HUDEP-2 (cell line): Measurements from ENCODE around the gene HLA-DMB.
A peak's percentile ranks its signal among the peaks of the same experiment; 100 is the strongest.

Experiments used
- DNase-seq, 76 experiments: peaks; one replicate each; lab custom pipeline; 2025; ENCODE audit not compliant: unreplicated experiment in 76 of 76; lab: John Stamatoyannopoulos, UW

HLA-DMB gene

DNA sequence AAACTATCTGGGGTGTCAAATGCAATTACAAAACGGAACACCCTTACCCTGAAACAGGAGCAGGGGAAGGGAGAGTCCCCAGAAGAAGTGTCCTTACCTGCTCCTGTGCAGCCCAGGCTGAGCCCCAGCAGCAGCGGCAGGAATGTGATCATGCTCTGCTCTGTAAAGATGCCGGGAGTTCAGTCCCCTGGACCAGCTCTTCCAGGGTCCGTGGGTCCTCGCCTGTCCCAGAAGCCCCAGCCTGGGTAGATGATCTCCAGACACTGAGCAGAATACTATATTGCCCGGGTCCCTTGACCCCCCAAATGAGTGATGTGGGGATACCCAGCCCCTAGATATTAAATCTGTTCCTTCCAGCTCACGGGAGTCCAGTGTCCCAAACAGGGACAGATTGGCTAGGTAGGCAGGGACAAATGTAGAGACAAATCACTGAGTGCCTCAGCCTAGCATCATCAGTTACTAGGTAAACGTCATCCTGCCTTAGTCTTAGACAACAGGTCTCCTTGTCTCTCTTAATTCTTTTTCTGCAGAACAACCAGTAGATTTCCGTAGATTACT lies at the start of gene HLA-DMB:
HLA-DMB (minus strand) TSS at position 373 of the 558 bp plus-strand sequence; CDS start at position 152, 221 bp downstream.
- DNase-seq, result peak in 20 of 76 experiments; percentile 6 to 59 (median 26)

DNA sequence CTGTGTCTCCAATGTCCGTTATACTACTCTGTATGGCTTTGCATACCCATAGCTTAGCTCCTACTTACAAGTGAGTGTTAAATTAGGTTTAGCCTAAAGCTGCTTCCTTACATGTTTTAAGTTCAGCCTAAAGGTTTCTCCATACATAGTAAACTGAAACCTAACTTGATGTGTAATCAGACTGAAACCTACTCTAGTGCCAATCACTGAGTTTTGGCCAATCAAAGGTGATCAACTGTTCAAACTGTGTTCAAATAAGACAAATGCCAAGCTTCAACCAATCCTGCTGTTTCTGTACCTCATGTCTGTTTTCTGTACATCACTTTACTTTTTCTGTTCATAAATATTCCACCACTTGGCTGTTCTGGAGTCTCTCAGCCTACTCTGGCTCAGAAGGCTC lies 48.5 kb upstream of the HLA-DMB start:
- DNase-seq, result no peak

- DNase-seq, result peak in 73 of 76 experiments; percentile 43 to 90 (median 79)
Observed at GRCh38 chr6:32984622-32985389, 44.0 kb upstream of the HLA-DMB start.

DNA sequence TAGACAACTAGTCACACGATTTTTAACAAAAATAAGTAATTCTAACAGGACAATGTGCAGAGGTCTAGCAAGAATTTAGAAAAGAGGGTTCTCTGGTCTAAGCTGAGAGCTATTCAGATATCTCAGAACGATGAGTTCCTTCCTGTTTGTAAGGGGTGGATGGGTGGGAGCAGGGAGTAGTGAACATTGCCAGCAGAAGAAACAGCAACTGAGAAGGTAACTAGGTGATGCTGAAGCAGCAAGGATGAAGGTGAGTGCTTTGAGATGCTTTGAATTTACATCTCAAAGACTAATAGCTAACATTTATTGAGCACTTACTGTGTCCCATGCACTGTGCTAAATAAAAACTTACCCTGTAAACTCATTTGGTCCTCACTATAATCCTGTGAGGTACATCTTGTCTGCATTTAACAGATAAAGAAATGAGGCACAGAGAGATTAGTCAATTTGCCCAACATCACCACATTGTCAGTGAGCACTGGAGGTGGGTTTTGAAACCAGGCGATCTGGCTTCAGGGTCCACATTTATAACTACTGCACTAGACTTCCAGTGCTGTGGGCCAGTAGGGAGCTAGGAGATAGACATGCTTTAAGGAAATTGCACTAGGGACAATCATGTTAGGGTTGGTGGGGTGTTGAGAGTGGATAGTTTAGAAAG lies 43.3 kb upstream of the HLA-DMB start:
- DNase-seq, result peak in 12 of 76 experiments; percentile 24 to 57 (median 30)

- no peak for DNase-seq
Observed at GRCh38 chr6:32983493-32983848, 42.6 kb upstream of the HLA-DMB start.

GRCh38 chr6:32982702-32983492 lies 42.1 kb upstream of the HLA-DMB start:
- DNase-seq, result peak in 4 of 76 experiments; percentile 22 to 45 (median 32)

GRCh38 chr6:32982084-32982701 lies 41.4 kb upstream of the HLA-DMB start:
- peak in 11 of 76 experiments; percentile 14 to 43 (median 26) for DNase-seq

DNA sequence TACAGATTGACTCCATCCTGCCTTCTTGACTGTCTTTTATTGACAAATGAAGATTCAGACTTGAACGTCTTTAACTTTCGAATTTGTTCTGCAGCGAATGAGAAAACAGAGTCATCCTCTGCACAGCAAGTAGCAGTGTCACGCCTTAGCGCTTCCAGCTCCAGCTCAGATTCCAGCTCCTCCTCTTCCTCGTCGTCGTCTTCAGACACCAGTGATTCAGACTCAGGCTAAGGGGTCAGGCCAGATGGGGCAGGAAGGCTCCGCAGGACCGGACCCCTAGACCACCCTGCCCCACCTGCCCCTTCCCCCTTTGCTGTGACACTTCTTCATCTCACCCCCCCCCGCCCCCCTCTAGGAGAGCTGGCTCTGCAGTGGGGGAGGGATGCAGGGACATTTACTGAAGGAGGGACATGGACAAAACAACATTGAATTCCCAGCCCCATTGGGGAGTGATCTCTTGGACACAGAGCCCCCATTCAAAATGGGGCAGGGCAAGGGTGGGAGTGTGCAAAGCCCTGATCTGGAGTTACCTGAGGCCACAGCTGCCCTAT lies 39.7 kb upstream of the HLA-DMB start:
- no peak for DNase-seq

DNA sequence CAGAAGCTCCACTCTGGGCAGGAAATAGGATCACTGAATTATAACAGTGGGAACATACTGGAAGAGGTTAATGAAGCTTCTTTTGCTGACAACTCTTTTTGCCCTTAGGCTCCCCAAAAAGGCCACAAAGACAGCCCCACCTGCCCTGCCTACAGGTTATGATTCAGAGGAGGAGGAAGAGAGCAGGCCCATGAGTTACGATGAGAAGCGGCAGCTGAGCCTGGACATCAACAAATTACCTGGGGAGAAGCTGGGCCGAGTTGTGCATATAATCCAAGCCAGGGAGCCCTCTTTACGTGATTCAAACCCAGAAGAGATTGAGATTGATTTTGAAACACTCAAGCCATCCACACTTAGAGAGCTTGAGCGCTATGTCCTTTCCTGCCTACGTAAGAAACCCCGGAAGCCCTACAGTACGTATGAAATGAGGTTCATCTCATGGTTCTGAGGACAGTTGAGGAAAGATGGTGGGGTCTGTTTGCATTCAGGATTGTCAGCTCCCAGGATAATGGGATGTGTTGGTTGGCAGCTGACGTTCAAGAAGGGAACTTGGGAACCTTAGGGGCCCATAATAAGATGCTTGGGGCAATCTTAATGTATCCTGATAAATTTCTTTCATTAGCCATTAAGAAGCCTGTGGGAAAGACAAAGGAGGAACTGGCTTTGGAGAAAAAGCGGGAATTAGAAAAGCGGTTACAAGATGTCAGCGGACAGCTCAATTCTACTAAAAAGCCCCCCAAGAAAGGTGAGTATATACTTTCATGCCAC lies 39.1 kb upstream of the HLA-DMB start:
- no peak for DNase-seq

GRCh38 chr6:32977953-32978324 lies 37.1 kb upstream of the HLA-DMB start:
- DNase-seq, result no peak

DNA sequence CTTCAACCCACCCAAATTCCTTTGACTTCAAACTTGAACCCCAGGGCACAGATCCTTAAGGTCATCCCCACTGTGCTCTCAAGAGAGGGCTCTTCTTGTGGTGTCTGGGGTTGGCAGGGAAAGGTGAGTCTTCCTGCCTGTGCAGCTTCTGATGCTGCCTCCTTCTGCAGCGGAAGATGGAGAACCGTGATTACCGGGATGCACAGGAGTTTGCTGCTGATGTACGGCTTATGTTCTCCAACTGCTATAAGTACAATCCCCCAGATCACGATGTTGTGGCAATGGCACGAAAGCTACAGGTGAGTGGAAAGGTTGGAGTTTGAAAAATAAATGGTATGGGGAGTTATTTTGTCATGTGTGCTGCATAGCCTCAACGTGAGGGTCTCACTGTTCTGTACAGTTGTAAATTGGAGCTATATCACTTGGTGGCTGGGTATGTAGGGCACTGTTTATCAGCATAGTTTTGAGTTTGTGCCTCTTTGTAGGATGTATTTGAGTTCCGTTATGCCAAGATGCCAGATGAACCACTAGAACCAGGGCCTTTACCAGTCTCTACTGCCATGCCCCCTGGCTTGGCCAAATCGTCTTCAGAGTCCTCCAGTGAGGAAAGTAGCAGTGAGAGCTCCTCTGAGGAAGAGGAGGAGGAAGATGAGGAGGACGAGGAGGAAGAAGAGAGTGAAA lies 36.6 kb upstream of the HLA-DMB start:
- DNase-seq, result no peak

GRCh38 chr6:32976334-32977069 lies 35.7 kb upstream of the HLA-DMB start:
- DNase-seq, result no peak

GRCh38 chr6:32975886-32976285 lies 35.1 kb upstream of the HLA-DMB start:
- no peak for DNase-seq

- DNase-seq, result no peak
Observed at GRCh38 chr6:32974541-32975308, 33.9 kb upstream of the HLA-DMB start.

DNA sequence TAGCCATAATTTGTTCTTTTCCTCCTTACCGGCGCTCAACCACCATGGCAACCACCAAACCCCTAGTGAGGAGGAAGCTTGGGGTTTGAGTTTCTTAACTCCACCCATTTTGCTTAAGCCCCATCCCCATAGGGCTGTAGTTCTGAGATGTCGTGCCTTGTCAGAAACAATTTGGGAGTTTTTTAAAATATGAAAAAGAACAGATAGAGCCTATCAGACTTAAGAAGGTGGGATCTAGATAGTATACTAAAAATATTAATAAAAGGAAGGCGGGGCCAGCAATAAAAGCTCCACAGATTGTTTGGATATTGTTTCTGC lies 33.1 kb upstream of the HLA-DMB start:
- DNase-seq, result peak in 9 of 76 experiments; percentile 15 to 32 (median 22)

DNA sequence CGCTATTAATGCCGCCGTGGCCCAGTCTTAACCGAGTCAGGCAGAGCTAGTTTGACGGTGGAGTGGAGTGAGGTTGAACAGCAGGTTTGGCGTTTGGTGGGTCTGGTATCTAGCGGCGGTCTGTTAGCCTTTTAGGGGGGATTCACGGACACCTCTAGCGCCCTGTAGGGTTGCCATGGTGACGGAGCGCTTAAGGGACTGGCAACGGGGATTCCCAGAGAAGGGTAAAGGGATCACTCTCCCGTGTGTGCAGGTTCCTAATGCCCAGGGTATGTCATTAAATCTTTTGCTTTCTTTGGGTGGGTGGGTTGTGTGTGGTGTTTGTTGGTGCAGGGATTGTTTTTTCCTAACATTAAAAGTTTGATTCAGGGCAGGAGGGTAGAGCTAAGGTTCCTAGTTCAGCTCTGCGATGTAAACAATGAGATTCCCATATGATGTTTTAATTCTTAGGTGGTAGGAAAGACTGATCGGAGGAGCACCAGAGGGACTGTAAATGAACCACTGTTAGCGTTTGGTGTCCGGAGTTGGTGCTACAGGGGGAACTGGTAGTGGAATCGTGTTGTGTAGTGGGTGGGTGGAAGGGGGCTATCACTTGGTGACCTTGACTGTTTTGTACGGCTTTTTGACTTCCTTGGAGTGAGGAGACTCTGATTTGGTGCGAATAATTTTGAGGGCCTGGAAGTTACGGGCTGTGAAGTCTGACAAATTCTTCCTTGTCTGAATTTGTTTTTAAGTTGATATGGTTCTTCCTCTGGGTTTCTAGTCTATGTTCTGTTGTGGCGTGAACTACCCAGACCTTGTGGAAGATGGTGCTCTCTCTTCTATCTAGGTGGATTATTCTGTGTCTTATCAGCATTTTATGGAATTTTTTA lies 32.6 kb upstream of the HLA-DMB start:
- peak in 21 of 76 experiments; percentile 20 to 61 (median 41) for DNase-seq
